ENCODE measurements around the gene ARHGEF38.

ARHGEF38 gene

GRCh38 chr4:105591573-105591972 lies 39.2 kb downstream of the ARHGEF38 start:
- H3K27ac ChIP-seq (ENCODE audit: low read length): no peak overlapping the region
- no peaks in the 10 kb centered on the region for H3K4me1 ChIP-seq (ENCODE audit: control insufficient read depth, insufficient read depth, low read length)
- no peak overlapping the region for H3K4me3 ChIP-seq (ENCODE audit: low read length)
- no peak for DNase-seq (ENCODE audit: low read depth, low spot score)
- no peaks in the 10 kb centered on the region for H3K27me3 ChIP-seq (ENCODE audit: control insufficient read depth, insufficient read depth, low read length)
- 100% methylated on average over 2 of the region's 3 CpGs for WGBS (ENCODE audit: insufficient coverage, insufficient read length)
- no peaks in the 10 kb centered on the region for H3K9me3 ChIP-seq (ENCODE audit: control insufficient read depth, insufficient read depth, low read length)
- H3K36me3 ChIP-seq (ENCODE audit: control insufficient read depth, insufficient read depth, low read length): no peaks in the 10 kb centered on the region

GRCh38 chr4:105594099-105595010 lies 41.9 kb downstream of the ARHGEF38 start:
- Histone ChIP-seq H3K36me3 (ENCODE audit: control insufficient read depth, insufficient read depth, low read length) (no peaks in the 10 kb centered on the region), H3K9me3 (ENCODE audit: control insufficient read depth, insufficient read depth, low read length) (no peaks in the 10 kb centered on the region), H3K4me3 (ENCODE audit: low read length) (no peak overlapping the region), H3K4me1 (ENCODE audit: control insufficient read depth, insufficient read depth, low read length) (no peaks in the 10 kb centered on the region), H3K27ac (ENCODE audit: low read length) (no peak overlapping the region), H3K27me3 (ENCODE audit: control insufficient read depth, insufficient read depth, low read length) (no peaks in the 10 kb centered on the region)
- no peak for DNase-seq (ENCODE audit: low read depth, low spot score)
- WGBS (ENCODE audit: insufficient coverage, insufficient read length): no CpG with 5 or more reads among the region's 7 CpGs

- Histone ChIP-seq H3K27ac (ENCODE audit: low read length) (no peak overlapping the region), H3K27me3 (ENCODE audit: control insufficient read depth, insufficient read depth, low read length) (no peaks in the 10 kb centered on the region), H3K4me1 (ENCODE audit: control insufficient read depth, insufficient read depth, low read length) (no peaks in the 10 kb centered on the region), H3K4me3 (ENCODE audit: low read length) (no peak overlapping the region), H3K9me3 (ENCODE audit: control insufficient read depth, insufficient read depth, low read length) (no peaks in the 10 kb centered on the region), H3K36me3 (ENCODE audit: control insufficient read depth, insufficient read depth, low read length) (no peaks in the 10 kb centered on the region)
- DNase-seq (ENCODE audit: low read depth, low spot score): no peak
- no CpG with 5 or more reads among the region's 6 CpGs for WGBS (ENCODE audit: insufficient coverage, insufficient read length)
Measured at GRCh38 chr4:105596684-105597083, 44.3 kb downstream of the ARHGEF38 start.

- Histone ChIP-seq H3K27me3 (ENCODE audit: control insufficient read depth, insufficient read depth, low read length) (no peaks in the 10 kb centered on the region), H3K27ac (ENCODE audit: low read length) (no peak overlapping the region), H3K9me3 (ENCODE audit: control insufficient read depth, insufficient read depth, low read length) (no peaks in the 10 kb centered on the region), H3K4me3 (ENCODE audit: low read length) (no peak overlapping the region), H3K36me3 (ENCODE audit: control insufficient read depth, insufficient read depth, low read length) (no peaks in the 10 kb centered on the region), H3K4me1 (ENCODE audit: control insufficient read depth, insufficient read depth, low read length) (no peaks in the 10 kb centered on the region)
- DNase-seq (ENCODE audit: low read depth, low spot score): no peak
- no CpG with 5 or more reads among the region's 4 CpGs for WGBS (ENCODE audit: insufficient coverage, insufficient read length)
Measured at GRCh38 chr4:105598052-105598451, 45.6 kb downstream of the ARHGEF38 start.

GRCh38 chr4:105598787-105599186 lies 46.4 kb downstream of the ARHGEF38 start:
- no peak for DNase-seq (ENCODE audit: low read depth, low spot score)
- Histone ChIP-seq H3K36me3 (ENCODE audit: control insufficient read depth, insufficient read depth, low read length) (no peaks in the 10 kb centered on the region), H3K27me3 (ENCODE audit: control insufficient read depth, insufficient read depth, low read length) (no peaks in the 10 kb centered on the region), H3K4me3 (ENCODE audit: low read length) (no peak overlapping the region), H3K27ac (ENCODE audit: low read length) (no peak overlapping the region), H3K9me3 (ENCODE audit: control insufficient read depth, insufficient read depth, low read length) (no peaks in the 10 kb centered on the region), H3K4me1 (ENCODE audit: control insufficient read depth, insufficient read depth, low read length) (no peaks in the 10 kb centered on the region)
- WGBS (ENCODE audit: insufficient coverage, insufficient read length): no CpG with 5 or more reads among the region's 1 CpG

GRCh38 chr4:105599482-105599881 lies 47.1 kb downstream of the ARHGEF38 start:
- H3K4me3 ChIP-seq (ENCODE audit: low read length): no peak overlapping the region
- WGBS (ENCODE audit: insufficient coverage, insufficient read length): no CpG with 5 or more reads among the region's 3 CpGs
- H3K9me3 ChIP-seq (ENCODE audit: control insufficient read depth, insufficient read depth, low read length): no peaks in the 10 kb centered on the region
- H3K4me1 ChIP-seq (ENCODE audit: control insufficient read depth, insufficient read depth, low read length): no peaks in the 10 kb centered on the region
- DNase-seq (ENCODE audit: low read depth, low spot score): no peak
- no peak overlapping the region for H3K27ac ChIP-seq (ENCODE audit: low read length)
- H3K27me3 ChIP-seq (ENCODE audit: control insufficient read depth, insufficient read depth, low read length): no peaks in the 10 kb centered on the region
- no peaks in the 10 kb centered on the region for H3K36me3 ChIP-seq (ENCODE audit: control insufficient read depth, insufficient read depth, low read length)

GRCh38 chr4:105599932-105600655 lies 47.7 kb downstream of the ARHGEF38 start:
- H3K36me3 ChIP-seq (ENCODE audit: control insufficient read depth, insufficient read depth, low read length): no peaks in the 10 kb centered on the region
- no CpG with 5 or more reads among the region's 3 CpGs for WGBS (ENCODE audit: insufficient coverage, insufficient read length)
- H3K27ac ChIP-seq (ENCODE audit: low read length): no peak overlapping the region

GRCh38 chr4:105600951-105601350 lies 48.5 kb downstream of the ARHGEF38 start:
- Histone ChIP-seq H3K4me1 (ENCODE audit: control insufficient read depth, insufficient read depth, low read length) (no peaks in the 10 kb centered on the region), H3K27ac (ENCODE audit: low read length) (no peak overlapping the region), H3K4me3 (ENCODE audit: low read length) (no peak overlapping the region), H3K36me3 (ENCODE audit: control insufficient read depth, insufficient read depth, low read length) (no peaks in the 10 kb centered on the region), H3K9me3 (ENCODE audit: control insufficient read depth, insufficient read depth, low read length) (no peaks in the 10 kb centered on the region), H3K27me3 (ENCODE audit: control insufficient read depth, insufficient read depth, low read length) (no peaks in the 10 kb centered on the region)
- no peak for DNase-seq (ENCODE audit: low read depth, low spot score)
- no CpG with 5 or more reads among the region's 1 CpG for WGBS (ENCODE audit: insufficient coverage, insufficient read length)

More at GRCh38 chr4:105599932-105600655, 47.7 kb downstream of the ARHGEF38 start:
- H3K27me3 ChIP-seq (ENCODE audit: control insufficient read depth, insufficient read depth, low read length): no peaks in the 10 kb centered on the region
- no peaks in the 10 kb centered on the region for H3K9me3 ChIP-seq (ENCODE audit: control insufficient read depth, insufficient read depth, low read length)
- no peak overlapping the region for H3K4me3 ChIP-seq (ENCODE audit: low read length)
- H3K4me1 ChIP-seq (ENCODE audit: control insufficient read depth, insufficient read depth, low read length): no peaks in the 10 kb centered on the region
- DNase-seq (ENCODE audit: low read depth, low spot score): no peak

- Histone ChIP-seq H3K27ac (ENCODE audit: low read length) (no peak overlapping the region), H3K27me3 (ENCODE audit: control insufficient read depth, insufficient read depth, low read length) (no peaks in the 10 kb centered on the region), H3K36me3 (ENCODE audit: control insufficient read depth, insufficient read depth, low read length) (no peaks in the 10 kb centered on the region), H3K4me3 (ENCODE audit: low read length) (no peak overlapping the region), H3K4me1 (ENCODE audit: control insufficient read depth, insufficient read depth, low read length) (no peaks in the 10 kb centered on the region), H3K9me3 (ENCODE audit: control insufficient read depth, insufficient read depth, low read length) (no peaks in the 10 kb centered on the region)
- WGBS (ENCODE audit: insufficient coverage, insufficient read length): no CpG with 5 or more reads among the region's 1 CpG
- DNase-seq (ENCODE audit: low read depth, low spot score): no peak
Measured at GRCh38 chr4:105601406-105601805, 49.0 kb downstream of the ARHGEF38 start.

GRCh38 chr4:105603158-105603557 lies 50.7 kb downstream of the ARHGEF38 start:
- H3K4me1 ChIP-seq (ENCODE audit: control insufficient read depth, insufficient read depth, low read length): no peaks in the 10 kb centered on the region
- WGBS (ENCODE audit: insufficient coverage, insufficient read length): no CpG with 5 or more reads among the region's 1 CpG
- H3K9me3 ChIP-seq (ENCODE audit: control insufficient read depth, insufficient read depth, low read length): no peaks in the 10 kb centered on the region
- no peaks in the 10 kb centered on the region for H3K36me3 ChIP-seq (ENCODE audit: control insufficient read depth, insufficient read depth, low read length)
- H3K27me3 ChIP-seq (ENCODE audit: control insufficient read depth, insufficient read depth, low read length): no peaks in the 10 kb centered on the region
- no peak overlapping the region for H3K4me3 ChIP-seq (ENCODE audit: low read length)
- no peak for DNase-seq (ENCODE audit: low read depth, low spot score)
- H3K27ac ChIP-seq (ENCODE audit: low read length): no peak overlapping the region

All from iPS DF 6.9 (cell line).